ENCODE results near the gene NT5E.

Gene NT5E

GRCh38 chr6:85459224-85459901 lies 9.5 kb downstream of the NT5E start:
- DNase-seq (ENCODE audit: low read depth in 4 of 4, low spot score in 1 of 4) = no peak

DNA sequence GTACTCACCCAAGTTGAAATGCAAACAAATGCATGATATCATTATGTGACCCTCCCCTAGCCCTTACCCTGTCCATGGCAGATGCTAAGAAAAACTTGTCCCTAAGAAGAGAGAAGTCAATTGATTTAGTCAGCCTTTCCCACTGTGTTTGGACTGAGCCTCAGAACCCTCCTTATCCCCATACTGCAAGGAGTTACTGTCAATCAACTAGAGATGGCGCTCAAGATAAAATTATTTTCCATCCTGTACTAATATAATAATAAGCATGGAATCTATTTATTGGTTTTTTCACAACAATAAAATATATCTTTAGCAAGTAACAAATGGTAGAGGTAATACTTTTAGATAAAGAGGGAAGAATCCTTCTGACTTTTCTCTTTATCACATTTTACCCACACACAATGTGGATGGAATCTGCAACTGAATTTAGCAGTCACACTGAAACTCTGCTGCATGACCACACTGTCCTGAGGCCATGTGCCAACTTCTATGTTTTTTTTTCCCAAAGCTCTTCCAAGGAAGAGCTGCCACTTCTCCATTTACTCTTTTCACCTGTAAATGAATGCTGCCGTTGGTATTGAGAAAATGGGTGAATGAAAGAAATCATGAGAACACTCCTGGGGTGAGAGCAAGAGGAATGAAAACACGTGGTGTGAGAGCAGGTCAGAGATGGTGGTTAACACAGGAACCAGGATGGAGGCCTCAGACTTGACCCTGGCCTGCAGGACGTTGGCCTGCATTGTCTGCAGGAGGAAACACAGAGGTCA lies 10.5 kb downstream of the NT5E start:
- DNase-seq (ENCODE audit: low read depth in 4 of 4, low spot score in 1 of 4) = no peak

GRCh38 chr6:85460921-85461797 lies 11.3 kb downstream of the NT5E start:
- DNase-seq (ENCODE audit: low read depth in 4 of 4, low spot score in 1 of 4) = no peak

DNA sequence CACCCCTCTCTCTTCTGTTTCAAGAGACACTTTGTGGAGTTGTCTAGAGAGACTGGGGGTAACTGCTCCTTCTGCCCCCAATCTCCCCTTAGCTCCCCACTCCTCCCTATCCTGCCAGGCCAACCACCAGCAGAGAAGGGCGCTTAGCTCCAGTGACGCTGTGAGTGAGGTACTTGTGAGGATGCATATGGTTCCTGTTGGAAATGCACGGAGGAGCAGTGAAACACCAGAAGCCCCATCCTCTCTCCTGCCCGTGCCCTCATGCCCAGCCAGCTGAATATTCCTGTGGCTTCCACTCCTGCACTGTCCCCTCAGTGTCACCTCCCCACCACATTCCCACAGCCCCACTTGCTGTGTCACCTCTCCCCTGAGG lies 11.9 kb downstream of the NT5E start:
- no peak for DNase-seq (ENCODE audit: low read depth in 4 of 4, low spot score in 1 of 4)

- DNase-seq (ENCODE audit: low read depth in 4 of 4, low spot score in 1 of 4) = no peak
These were observed 12.8 kb downstream of the NT5E start for GRCh38 chr6:85462673-85463072.

- no peak for DNase-seq (ENCODE audit: low read depth in 4 of 4, low spot score in 1 of 4)
These were observed 13.9 kb downstream of the NT5E start for GRCh38 chr6:85463621-85464259.

GRCh38 chr6:85464260-85464644 lies 14.4 kb downstream of the NT5E start:
- peak in 2 of 4 experiments; percentile 11 to 30 for DNase-seq (ENCODE audit: low read depth in 4 of 4, low spot score in 1 of 4)

- DNase-seq (ENCODE audit: low read depth in 4 of 4, low spot score in 1 of 4) = peak in 2 of 4 experiments; percentile 12 to 26
These were observed 14.9 kb downstream of the NT5E start for GRCh38 chr6:85464722-85465150.

DNA sequence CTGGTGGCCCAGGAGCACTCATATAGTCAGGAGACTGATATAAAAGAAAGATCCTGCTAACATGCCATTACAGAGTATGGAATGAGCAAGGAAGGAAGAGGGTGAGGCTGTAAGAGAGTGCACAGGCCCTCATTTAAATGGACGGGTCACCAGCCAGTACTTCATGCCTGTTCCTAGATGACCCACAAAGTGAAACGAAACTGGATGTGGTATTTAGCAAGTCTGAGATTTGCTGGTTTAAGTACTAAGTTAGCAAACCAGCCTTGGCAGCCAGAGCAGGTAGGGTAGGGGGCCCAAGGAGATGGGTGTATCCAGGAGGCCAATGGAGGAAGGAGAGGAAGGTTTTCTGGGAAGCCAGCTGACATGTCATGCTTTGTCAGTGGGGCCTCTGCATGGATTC lies 15.9 kb downstream of the NT5E start:
- DNase-seq (ENCODE audit: low read depth in 4 of 4, low spot score in 1 of 4) = no peak

- no peak for DNase-seq (ENCODE audit: low read depth in 4 of 4, low spot score in 1 of 4)
These were observed 18.4 kb downstream of the NT5E start for GRCh38 chr6:85468326-85468725.

GRCh38 chr6:85469276-85470022 lies 19.6 kb downstream of the NT5E start:
- DNase-seq (ENCODE audit: low read depth in 4 of 4, low spot score in 1 of 4) = no peak

- DNase-seq (ENCODE audit: low read depth in 4 of 4, low spot score in 1 of 4) = no peak
These were observed 20.1 kb downstream of the NT5E start for GRCh38 chr6:85470023-85470410.

GRCh38 chr6:85472744-85473143 lies 22.9 kb downstream of the NT5E start:
- no peak for DNase-seq (ENCODE audit: low read depth in 4 of 4, low spot score in 1 of 4)

- no peak for DNase-seq (ENCODE audit: low read depth in 4 of 4, low spot score in 1 of 4)
These were observed 23.9 kb downstream of the NT5E start for GRCh38 chr6:85473748-85474147.

GRCh38 chr6:85476532-85476931 lies 26.6 kb downstream of the NT5E start:
- DNase-seq (ENCODE audit: low read depth in 4 of 4, low spot score in 1 of 4) = no peak

DNA sequence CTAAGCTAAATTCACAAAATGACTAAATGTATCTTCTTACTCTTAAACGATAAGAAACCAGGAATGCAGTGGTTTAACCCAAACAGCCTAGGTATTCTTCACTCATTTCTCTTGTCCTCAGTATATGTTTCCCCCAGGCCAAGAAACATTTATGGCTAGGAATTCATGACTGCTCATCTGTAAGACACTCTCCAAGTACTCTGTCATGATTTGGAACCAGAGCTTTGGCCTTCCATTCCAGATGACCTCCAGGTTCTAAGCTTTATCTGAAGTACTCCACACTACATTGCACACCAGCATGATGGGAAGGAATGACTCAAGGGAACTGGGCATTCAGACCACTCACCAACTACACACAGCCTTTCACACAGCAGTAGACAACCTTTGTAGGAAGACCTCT lies 29.3 kb downstream of the NT5E start:
- DNase-seq (ENCODE audit: low read depth in 4 of 4, low spot score in 1 of 4) = no peak

DNA sequence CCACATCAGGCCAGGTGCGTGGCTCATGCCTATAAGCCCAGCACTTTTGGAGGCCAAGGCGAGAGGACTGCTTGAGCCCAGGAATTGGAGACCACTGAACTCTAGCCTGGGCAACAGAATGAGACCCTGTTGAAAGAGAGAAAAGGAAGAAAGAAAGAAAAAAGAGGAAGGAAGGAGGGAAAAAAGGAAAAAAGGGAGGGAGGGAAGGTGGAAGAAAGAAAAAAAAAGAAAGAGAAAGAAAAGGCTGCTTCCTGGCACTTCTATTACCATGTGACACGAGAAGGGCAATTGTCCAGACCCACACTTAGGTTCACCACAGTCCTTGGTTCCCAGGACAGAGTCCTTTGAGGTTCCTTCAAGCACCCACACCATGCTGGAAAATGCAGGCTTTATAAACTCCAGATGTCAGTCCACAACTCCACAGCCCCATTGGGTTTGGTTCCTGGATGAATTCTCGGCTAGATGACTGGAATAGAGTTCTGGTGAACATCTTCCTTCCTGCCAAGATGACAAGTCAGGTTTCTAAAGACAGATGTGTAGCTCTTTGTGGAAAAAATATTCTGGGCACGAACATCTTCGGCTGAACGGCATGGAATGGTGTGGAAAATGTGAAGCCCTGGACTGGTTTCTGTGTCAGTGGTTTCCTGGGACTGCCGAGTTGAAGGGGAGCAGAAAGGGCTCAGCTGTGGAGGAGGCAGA lies 32.5 kb downstream of the NT5E start:
- no peak for DNase-seq (ENCODE audit: low read depth in 4 of 4, low spot score in 1 of 4)

GRCh38 chr6:85482905-85483700 lies 33.2 kb downstream of the NT5E start:
- peak; percentile 47 to 74 (median 66) for DNase-seq (ENCODE audit: low read depth in 4 of 4, low spot score in 1 of 4)

DNA sequence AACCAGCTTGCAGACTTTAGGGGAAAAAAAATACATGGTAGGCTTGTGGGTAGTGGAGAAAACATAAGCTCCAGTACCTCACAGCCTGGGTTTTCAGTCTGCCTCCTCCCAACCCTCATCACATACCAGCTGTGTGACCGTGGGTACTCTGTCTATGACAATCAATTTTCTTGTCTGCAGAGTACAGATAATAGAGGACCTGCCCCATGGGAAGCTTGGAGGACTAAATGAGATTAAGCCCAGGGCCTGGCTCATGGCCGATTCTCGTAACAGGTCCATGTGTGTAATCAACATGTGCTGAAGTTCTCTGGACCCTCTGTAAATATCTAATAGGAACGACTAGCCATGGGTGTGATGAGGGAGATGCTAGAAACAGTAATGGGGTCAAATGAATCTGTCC lies 34.0 kb downstream of the NT5E start:
- no peak for DNase-seq (ENCODE audit: low read depth in 4 of 4, low spot score in 1 of 4)

Data from stimulated activated CD4-positive, alpha-beta T cell treated with anti-CD3 and anti-CD28 coated beads, Interleukin-1b, Interleukin-23, amount 100 ng/mL, for 24 hours (primary cell).